Chondrocyte (in vitro differentiated cells): ENCODE data around the gene PTGIS. TPM values are rescaled to one million over a fixed set of nuclear protein-coding genes. Genes with fewer than 3 reads are reported as not detected.

Source experiments
- DNase-seq: peaks from one replicate; pipeline ENCODE4 v3.0.0; 2021; ENCODE audit warnings: mixed read lengths, low spot score
- H3K27ac Mint-ChIP-seq: one replicate; pipeline ENCODE4 v1.8.0; 2021; ENCODE audit warnings: mild to moderate bottlenecking, moderate library complexity, mixed read lengths; ENCODE audit not compliant: unreplicated experiment
- H3K27me3 Mint-ChIP-seq: 2 replicates; pipeline ENCODE4 v1.8.0; 2021; ENCODE audit warnings: low read depth, mixed read lengths
- H3K36me3 Mint-ChIP-seq: 2 replicates; pipeline ENCODE4 v1.8.0; 2021; ENCODE audit warnings: low read depth, mixed read lengths
- H3K4me1 Mint-ChIP-seq: 2 replicates; pipeline ENCODE4 v1.8.0; 2021; ENCODE audit warnings: low read depth, mild to moderate bottlenecking, mixed read lengths
- H3K4me3 Mint-ChIP-seq: one replicate; pipeline ENCODE4 v1.8.0; 2021; ENCODE audit warnings: mild to moderate bottlenecking, moderate library complexity, mixed read lengths; ENCODE audit not compliant: unreplicated experiment
- H3K9me3 Mint-ChIP-seq: 2 replicates; pipeline ENCODE4 v1.8.0; 2021; ENCODE audit warnings: low read depth, mixed read lengths
- CTCF ChIP-seq: fragments of 200-600 bp; sonication (generic); IDR thresholded peaks from 2 replicates; pipeline ENCODE4 v1.5.0; 2021; ENCODE audit warnings: antibody characterized with exemption, mild to moderate bottlenecking, moderate library complexity
- total RNA-seq: library from RNA; stranded (reverse); gene quantifications from 3 replicates; pipeline ENCODE4 v1.2.1, GENCODE V29; 2021

Gene PTGIS
- total RNA-seq, 1 donor from 2014 or later: 91.5 TPM

GRCh38 chr20:49470922-49471321 lies 97.0 kb downstream of the PTGIS start:
- H3K27me3 Mint-ChIP-seq: peaks cover 60% of the 10 kb centered on the region

DNA sequence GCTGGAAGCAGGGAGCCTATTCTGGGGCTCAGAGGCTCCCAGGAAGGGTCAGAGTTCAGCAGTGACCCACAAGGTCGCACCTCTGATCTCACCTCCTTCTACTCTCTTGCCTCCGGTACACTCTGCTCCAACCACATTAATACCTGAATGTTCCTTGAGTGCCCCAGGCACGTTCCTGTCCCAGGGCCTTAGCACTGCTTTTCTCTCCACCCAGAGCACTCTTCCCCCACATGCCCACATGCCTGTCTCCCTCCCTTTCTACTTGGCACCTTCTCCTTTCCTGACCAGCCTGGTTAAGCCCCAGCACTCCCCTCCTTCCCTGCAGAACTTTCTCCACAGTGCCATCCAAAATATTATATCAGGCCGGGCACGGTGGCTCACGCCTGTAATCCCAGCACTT lies 98.9 kb downstream of the PTGIS start:
- Mint-ChIP-seq H3K27me3 (peaks cover 48% of the 10 kb centered on the region), H3K4me1 (no peaks in the 10 kb centered on the region), H3K4me3 (no peak overlapping the region), H3K36me3 (peaks cover 2% of the 10 kb centered on the region), H3K27ac (no peak overlapping the region), H3K9me3 (no peaks in the 10 kb centered on the region)
- no peak for TF ChIP-seq CTCF
- DNase-seq: no peak

More at GRCh38 chr20:49470922-49471321, 97.0 kb downstream of the PTGIS start:
- H3K4me1 Mint-ChIP-seq: no peaks in the 10 kb centered on the region
- no peaks in the 10 kb centered on the region for H3K9me3 Mint-ChIP-seq
- peaks cover 2% of the 10 kb centered on the region for H3K36me3 Mint-ChIP-seq
- no peak for DNase-seq
- TF ChIP-seq CTCF: no peak
- H3K27ac Mint-ChIP-seq: no peak overlapping the region
- H3K4me3 Mint-ChIP-seq: no peak overlapping the region

GRCh38 chr20:49468412-49468811 lies 99.5 kb downstream of the PTGIS start:
- DNase-seq: no peak
- TF ChIP-seq CTCF: no peak
- Mint-ChIP-seq H3K9me3 (no peaks in the 10 kb centered on the region), H3K36me3 (peaks cover 2% of the 10 kb centered on the region), H3K27ac (no peak overlapping the region), H3K4me1 (no peaks in the 10 kb centered on the region), H3K4me3 (no peak overlapping the region), H3K27me3 (peaks cover 48% of the 10 kb centered on the region)

- no peak overlapping the region for H3K4me3 Mint-ChIP-seq
- DNase-seq: no peak
- no peaks in the 10 kb centered on the region for H3K9me3 Mint-ChIP-seq
- H3K27ac Mint-ChIP-seq: no peak overlapping the region
- peaks cover 43% of the 10 kb centered on the region for H3K27me3 Mint-ChIP-seq
- TF ChIP-seq CTCF: no peak
- H3K36me3 Mint-ChIP-seq: peaks cover 2% of the 10 kb centered on the region
- no peaks in the 10 kb centered on the region for H3K4me1 Mint-ChIP-seq
Observed at GRCh38 chr20:49466114-49466912, 101.6 kb downstream of the PTGIS start.

DNA sequence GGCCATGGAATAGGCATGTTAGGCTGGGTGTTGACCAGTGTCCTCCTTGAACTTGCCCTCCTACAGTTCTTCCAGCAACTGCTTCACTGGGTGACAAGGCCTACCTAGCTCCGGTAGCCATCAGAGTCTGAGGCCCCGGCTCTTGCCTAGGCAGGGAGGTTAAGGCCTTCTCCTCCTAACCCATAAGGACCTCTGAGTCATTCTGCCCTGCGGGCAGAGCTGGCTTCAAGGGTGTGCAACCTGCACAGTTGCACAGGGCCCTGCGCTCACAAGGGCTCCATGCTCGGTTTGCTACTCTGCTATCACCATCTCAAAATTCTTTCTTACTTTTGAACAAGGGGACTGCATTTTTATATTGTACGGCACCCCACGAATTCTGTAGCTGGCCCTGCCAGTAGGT lies 103.4 kb downstream of the PTGIS start:
- no peaks in the 10 kb centered on the region for H3K9me3 Mint-ChIP-seq

More for the DNA sequence above, 103.4 kb downstream of the PTGIS start:
- DNase-seq: no peak
- TF ChIP-seq CTCF: no peak
- Mint-ChIP-seq H3K27ac (no peak overlapping the region), H3K4me3 (no peak overlapping the region), H3K27me3 (peaks cover 34% of the 10 kb centered on the region), H3K4me1 (no peaks in the 10 kb centered on the region), H3K36me3 (peaks cover 2% of the 10 kb centered on the region)
